Smooth muscle cell (in vitro differentiated cells): ENCODE results near the gene PPAN. TPM values are rescaled to one million over a fixed set of nuclear protein-coding genes. Genes with fewer than 3 reads are reported as not detected.

ENCODE experiments used
- DNase-seq: peaks from one replicate; lab custom pipeline; 2025; ENCODE audit not compliant: unreplicated experiment; lab: John Stamatoyannopoulos, UW
- H2AFZ ChIP-seq: fragments of 200-600 bp; sonication (generic); 2 replicates; pipeline ENCODE4 v1.6.0; 2016; ENCODE audit warnings: antibody characterized with exemption, low read depth, mild to moderate bottlenecking
- H3F3A ChIP-seq: fragments of 200-600 bp; sonication (generic); 2 replicates; pipeline ENCODE4 v1.6.0; 2017; ENCODE audit warnings: antibody characterized with exemption, low read depth
- H3K27ac ChIP-seq: fragments of 200-600 bp; sonication (generic); 2 replicates; pipeline ENCODE4 v1.5.1; 2016; ENCODE audit warnings: low read depth, mild to moderate bottlenecking
- H3K27me3 ChIP-seq: fragments of 200-600 bp; sonication (generic); 2 replicates; pipeline ENCODE4 v1.6.1; 2016; ENCODE audit warnings: low read depth, mild to moderate bottlenecking
- H3K36me3 ChIP-seq: fragments of 200-600 bp; sonication (generic); 2 replicates; pipeline ENCODE4 v1.5.1; 2016; ENCODE audit warnings: low read depth
- H3K4me1 ChIP-seq: fragments of 200-600 bp; sonication (generic); 2 replicates; pipeline ENCODE4 v1.5.1; 2016; ENCODE audit warnings: low read depth
- H3K4me2 ChIP-seq: fragments of 200-600 bp; sonication (generic); 2 replicates; pipeline ENCODE4 v1.6.0; 2016; ENCODE audit warnings: mild to moderate bottlenecking
- H3K4me3 ChIP-seq: fragments of 200-600 bp; sonication (generic); 2 replicates; pipeline ENCODE4 v1.5.1; 2016; ENCODE audit warnings: mild to moderate bottlenecking
- H3K79me2 ChIP-seq: fragments of 200-600 bp; sonication (generic); 2 replicates; pipeline ENCODE4 v1.6.0; 2016; ENCODE audit warnings: low read depth, mild to moderate bottlenecking
- H3K9ac ChIP-seq: fragments of 200-600 bp; sonication (generic); 2 replicates; pipeline ENCODE4 v1.6.0; 2016; ENCODE audit warnings: low read depth
- H3K9me3 ChIP-seq: fragments of 200-600 bp; sonication (generic); replicated peaks from 2 replicates; pipeline ENCODE4 v1.5.1; 2016; ENCODE audit warnings: low read depth
- H4K20me1 ChIP-seq: fragments of 200-600 bp; sonication (generic); 2 replicates; pipeline ENCODE4 v1.6.0; 2016; ENCODE audit warnings: low read depth
- WGBS: methylation state at CpG from one replicate; pipeline ENCODE4 v1.1.7; 2016; ENCODE audit warnings: low lambda C conversion rate; 5-methylcytosine and 5-hydroxymethylcytosine counted together
- polyA plus RNA-seq: library from polyadenylated mRNA; unstranded; fragments of >200 nt; fragmentation: Nextera tagmentation; extraction: Ambion mirVana; gene quantifications from 2 replicates; pipeline ENCODE4 v1.2.1, GENCODE V29; 2016
- total RNA-seq: library from RNA; depleted of rRNA; stranded (reverse); fragments of >200 nt; gene quantifications from 2 replicates; pipeline ENCODE4 v1.2.3, GENCODE V29; 2014
- TF ChIP-seq, protein P1 (sequence below): fragments of 200-600 bp; sonication (generic); IDR thresholded peaks from 2 replicates; pipeline ENCODE4 v1.5.1; 2017; ENCODE audit warnings: borderline replicate concordance, mild to moderate bottlenecking, antibody characterized with exemption; ENCODE audit not compliant: insufficient read depth, poor library complexity, severe bottlenecking

Gene PPAN
- total and polyA plus RNA-seq, 2 experiments from 2014 or later: 11.1 to 22.6 TPM

DNA sequence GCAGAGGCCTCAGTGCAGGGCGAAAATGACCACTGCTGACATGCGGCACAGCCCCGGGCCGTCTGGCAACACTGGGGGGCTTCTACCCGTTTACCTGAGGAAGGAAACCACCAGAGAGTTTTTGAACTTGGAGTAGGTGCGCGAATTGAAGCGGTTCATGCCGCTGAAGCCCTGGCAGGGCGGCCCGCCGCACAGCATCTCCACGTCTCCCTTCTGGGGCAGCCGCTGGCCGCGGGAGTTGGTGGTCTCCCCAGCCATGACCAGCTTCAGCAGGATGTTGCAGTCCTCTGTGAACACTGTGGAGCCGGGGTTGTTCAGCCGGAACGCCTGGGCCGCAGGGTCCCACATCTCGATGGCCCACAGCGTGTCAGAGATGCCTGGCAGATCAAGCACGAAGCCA is 33.8 kb downstream of the PPAN start:
- Histone ChIP-seq H4K20me1 (no peaks in the 10 kb centered on the region), H3K27ac (no peak overlapping the region), H2AFZ (no peak overlapping the region), H3K4me3 (no peak overlapping the region), H3F3A (no peaks in the 10 kb centered on the region), H3K27me3 (no peaks in the 10 kb centered on the region), H3K4me1 (no peaks in the 10 kb centered on the region), H3K9me3 (no peaks in the 10 kb centered on the region), H3K4me2 (no peak overlapping the region), H3K36me3 (peaks cover 12% of the 10 kb centered on the region), H3K79me2 (no peaks in the 10 kb centered on the region), H3K9ac (no peak overlapping the region)
- TF ChIP-seq, protein P1, sequence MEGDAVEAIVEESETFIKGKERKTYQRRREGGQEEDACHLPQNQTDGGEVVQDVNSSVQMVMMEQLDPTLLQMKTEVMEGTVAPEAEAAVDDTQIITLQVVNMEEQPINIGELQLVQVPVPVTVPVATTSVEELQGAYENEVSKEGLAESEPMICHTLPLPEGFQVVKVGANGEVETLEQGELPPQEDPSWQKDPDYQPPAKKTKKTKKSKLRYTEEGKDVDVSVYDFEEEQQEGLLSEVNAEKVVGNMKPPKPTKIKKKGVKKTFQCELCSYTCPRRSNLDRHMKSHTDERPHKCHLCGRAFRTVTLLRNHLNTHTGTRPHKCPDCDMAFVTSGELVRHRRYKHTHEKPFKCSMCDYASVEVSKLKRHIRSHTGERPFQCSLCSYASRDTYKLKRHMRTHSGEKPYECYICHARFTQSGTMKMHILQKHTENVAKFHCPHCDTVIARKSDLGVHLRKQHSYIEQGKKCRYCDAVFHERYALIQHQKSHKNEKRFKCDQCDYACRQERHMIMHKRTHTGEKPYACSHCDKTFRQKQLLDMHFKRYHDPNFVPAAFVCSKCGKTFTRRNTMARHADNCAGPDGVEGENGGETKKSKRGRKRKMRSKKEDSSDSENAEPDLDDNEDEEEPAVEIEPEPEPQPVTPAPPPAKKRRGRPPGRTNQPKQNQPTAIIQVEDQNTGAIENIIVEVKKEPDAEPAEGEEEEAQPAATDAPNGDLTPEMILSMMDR: no peak
- no peak for DNase-seq
- WGBS: 96% methylated on average over 23 of the region's 23 CpGs

DNA sequence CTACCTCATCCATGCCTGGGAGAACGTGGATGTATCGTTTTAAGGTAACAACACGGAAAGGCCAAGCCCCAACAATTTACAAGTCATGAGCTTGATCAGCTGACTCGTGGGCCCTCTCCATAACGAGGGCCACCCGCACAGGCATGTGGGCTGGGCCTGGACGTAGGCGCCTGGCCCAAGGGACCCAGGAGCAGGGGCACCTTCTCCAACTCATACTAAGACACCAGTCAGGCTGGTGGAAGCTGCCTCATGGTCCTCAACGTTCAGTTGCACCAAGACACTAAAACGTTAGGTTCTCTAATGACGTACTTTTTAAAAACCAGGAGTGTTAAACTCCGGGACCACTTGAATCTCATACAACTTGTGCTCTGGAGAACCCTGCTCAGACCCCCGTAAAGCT is 35.3 kb downstream of the PPAN start:
- no peaks in the 10 kb centered on the region for H3K9me3 ChIP-seq
- H3K36me3 ChIP-seq: peaks cover 12% of the 10 kb centered on the region
- DNase-seq: no peak
- H3K27ac ChIP-seq: no peak overlapping the region
- H3K4me1 ChIP-seq: no peaks in the 10 kb centered on the region
- 95% methylated on average over 13 of the region's 13 CpGs for WGBS
- no peak overlapping the region for H3K9ac ChIP-seq
- H3K4me3 ChIP-seq: no peak overlapping the region
- H3F3A ChIP-seq: no peaks in the 10 kb centered on the region
- no peak overlapping the region for H3K4me2 ChIP-seq
- no peaks in the 10 kb centered on the region for H4K20me1 ChIP-seq
- H2AFZ ChIP-seq: no peak overlapping the region
- TF ChIP-seq, protein P1: no peak
- no peaks in the 10 kb centered on the region for H3K79me2 ChIP-seq
- no peaks in the 10 kb centered on the region for H3K27me3 ChIP-seq

DNA sequence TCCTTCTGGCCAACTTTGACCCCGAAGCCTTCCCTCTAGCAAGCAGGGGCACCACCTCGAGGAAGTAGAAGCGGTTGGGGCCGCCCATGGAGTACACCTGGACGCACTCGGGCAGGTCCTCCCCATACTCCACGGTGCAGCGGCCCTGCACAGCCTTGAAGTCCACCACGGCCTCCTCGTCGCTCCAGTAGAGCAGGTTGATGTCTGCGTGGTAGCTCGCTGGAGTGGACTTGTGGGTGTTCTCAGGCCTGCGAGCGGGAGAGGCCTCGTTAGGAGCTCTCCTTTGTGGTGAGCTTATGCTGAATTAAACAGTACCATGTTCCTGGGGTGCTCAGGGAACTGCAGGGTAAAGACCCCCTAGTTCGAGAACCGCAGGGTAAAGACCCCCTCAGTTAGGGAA is 35.8 kb downstream of the PPAN start:
- no peak overlapping the region for H3K4me2 ChIP-seq
- no peaks in the 10 kb centered on the region for H3K79me2 ChIP-seq
- no peaks in the 10 kb centered on the region for H3K27me3 ChIP-seq
- H3K4me3 ChIP-seq: no peak overlapping the region
- 98% methylated on average over 18 of the region's 18 CpGs for WGBS
- no peak for DNase-seq
- H3K36me3 ChIP-seq: peaks cover 12% of the 10 kb centered on the region
- H3K27ac ChIP-seq: no peak overlapping the region
- H3F3A ChIP-seq: no peaks in the 10 kb centered on the region
- no peaks in the 10 kb centered on the region for H4K20me1 ChIP-seq
- no peak overlapping the region for H3K9ac ChIP-seq
- TF ChIP-seq, protein P1: no peak
- no peaks in the 10 kb centered on the region for H3K9me3 ChIP-seq
- H2AFZ ChIP-seq: no peak overlapping the region
- H3K4me1 ChIP-seq: no peaks in the 10 kb centered on the region

DNA sequence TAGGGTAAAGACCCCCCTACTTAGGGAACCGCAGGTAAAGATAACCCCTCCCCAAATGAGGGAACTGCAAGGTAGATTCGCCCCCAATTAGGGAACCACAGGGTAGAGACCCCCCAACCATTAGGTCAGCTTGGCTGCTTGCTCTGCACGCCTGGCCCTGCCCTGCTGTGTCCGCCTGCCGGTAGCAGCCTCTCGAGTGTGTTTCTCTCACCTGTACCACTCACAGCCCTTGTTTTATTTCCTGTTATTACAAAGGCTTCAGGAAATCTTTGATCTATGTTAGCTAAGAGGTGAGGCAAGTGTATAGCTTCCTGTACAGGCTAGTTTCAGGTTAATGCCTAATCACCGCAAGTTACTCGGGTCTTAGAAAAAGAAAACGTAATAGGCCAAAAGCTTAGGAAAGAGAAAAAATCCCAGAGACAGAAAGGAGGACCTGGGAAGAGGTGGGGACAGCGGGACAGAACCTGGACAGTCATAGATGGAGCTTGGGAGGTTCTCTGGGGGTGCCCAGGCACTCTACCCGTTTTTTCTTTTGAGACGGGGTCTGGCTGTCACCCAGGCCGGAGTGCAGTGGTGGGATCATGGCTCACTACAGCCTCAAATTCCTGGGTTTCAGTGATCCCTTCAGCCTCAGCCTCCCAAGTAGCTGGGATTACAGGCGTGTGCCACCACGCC is 36.7 kb downstream of the PPAN start:
- H3K36me3 ChIP-seq: peaks cover 12% of the 10 kb centered on the region
- no peak overlapping the region for H3K4me3 ChIP-seq
- no peaks in the 10 kb centered on the region for H3K9me3 ChIP-seq
- TF ChIP-seq, protein P1: no peak
- 94% methylated on average over 15 of the region's 15 CpGs for WGBS
- no peak overlapping the region for H3K4me2 ChIP-seq
- H4K20me1 ChIP-seq: no peaks in the 10 kb centered on the region
- no peaks in the 10 kb centered on the region for H3K4me1 ChIP-seq
- DNase-seq: no peak
- H2AFZ ChIP-seq: no peak overlapping the region
- no peak overlapping the region for H3K9ac ChIP-seq
- H3F3A ChIP-seq: no peaks in the 10 kb centered on the region
- no peaks in the 10 kb centered on the region for H3K27me3 ChIP-seq
- no peaks in the 10 kb centered on the region for H3K79me2 ChIP-seq
- no peak overlapping the region for H3K27ac ChIP-seq
